Stimulated activated CD4-positive, alpha-beta T cell treated with anti-CD3 and anti-CD28 coated beads, Interleukin-2, amount 100 ng/mL, for 48 hours (primary cell): ENCODE results near the gene R3HDM2.
A peak's percentile ranks its signal among the peaks of the same experiment; 100 is the strongest.

Experiments
- DNase-seq, 2 donors: peaks; one replicate each; pipeline ENCODE4 v3.0.0-alpha.2; 2020

The R3HDM2 gene

DNA sequence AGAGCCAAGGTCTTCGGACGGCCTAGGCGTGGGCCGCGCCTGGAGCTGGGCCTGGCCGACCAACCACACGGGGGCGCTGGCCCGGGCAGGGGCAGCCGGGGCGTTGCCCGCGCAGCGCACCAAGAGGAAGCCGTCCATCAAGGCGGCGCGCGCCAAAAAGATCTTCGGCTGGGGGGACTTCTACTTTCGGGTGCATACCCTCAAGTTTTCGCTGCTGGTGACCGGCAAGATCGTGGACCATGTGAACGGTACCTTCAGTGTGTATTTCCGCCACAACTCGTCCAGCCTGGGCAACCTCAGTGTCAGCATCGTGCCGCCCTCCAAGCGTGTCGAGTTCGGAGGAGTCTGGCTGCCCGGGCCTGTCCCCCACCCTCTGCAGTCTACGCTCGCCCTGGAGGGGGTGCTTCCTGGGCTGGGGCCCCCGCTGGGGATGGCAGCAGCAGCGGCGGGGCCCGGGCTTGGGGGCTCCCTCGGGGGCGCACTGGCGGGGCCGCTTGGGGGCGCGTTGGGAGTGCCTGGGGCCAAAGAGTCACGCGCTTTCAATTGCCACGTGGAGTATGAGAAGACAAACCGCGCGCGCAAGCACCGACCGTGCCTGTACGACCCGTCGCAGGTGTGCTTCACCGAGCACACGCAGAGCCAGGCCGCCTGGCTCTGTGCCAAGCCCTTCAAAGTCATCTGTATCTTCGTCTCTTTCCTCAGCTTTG is 205.7 kb downstream of the R3HDM2 start:
- DNase-seq, result peak in 1 of 2 donors; percentile 72

DNA sequence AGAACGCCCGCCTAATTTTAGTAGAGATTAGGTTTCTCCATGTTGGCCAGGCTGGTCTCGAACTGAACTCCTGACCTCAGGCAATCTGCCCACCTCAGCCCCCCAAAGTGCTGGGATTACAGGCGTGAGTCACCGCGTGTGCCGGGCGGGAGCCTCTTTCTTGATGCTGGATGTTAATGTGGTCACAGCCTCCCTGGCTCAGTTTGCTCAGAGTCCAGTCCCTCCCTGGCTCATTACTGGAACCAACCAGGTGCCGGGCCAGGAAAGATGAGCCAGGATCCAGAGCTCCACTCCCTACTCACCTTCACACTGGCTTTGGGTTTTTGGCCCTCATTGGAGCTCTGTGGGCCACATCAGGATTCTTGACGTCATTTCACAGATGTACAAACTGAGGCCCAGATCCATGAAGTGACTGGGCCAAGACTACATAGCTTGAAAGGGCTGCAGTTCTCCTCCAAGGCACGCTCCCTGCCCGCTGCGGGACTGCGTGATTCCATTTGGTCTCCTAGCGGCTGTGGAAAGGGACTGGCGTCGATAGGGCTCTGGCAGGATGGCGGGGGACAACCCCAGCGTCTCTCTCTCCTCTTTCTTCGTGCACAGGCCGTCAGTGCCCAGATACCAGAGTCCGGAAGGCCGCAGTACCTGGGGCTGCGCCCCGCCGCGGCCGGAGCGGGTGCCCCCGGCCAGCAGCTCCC is 206.4 kb downstream of the R3HDM2 start:
- DNase-seq, result no peak

- no peak for DNase-seq
Measured at GRCh38 chr12:57223191-57224165, 207.4 kb downstream of the R3HDM2 start.

DNA sequence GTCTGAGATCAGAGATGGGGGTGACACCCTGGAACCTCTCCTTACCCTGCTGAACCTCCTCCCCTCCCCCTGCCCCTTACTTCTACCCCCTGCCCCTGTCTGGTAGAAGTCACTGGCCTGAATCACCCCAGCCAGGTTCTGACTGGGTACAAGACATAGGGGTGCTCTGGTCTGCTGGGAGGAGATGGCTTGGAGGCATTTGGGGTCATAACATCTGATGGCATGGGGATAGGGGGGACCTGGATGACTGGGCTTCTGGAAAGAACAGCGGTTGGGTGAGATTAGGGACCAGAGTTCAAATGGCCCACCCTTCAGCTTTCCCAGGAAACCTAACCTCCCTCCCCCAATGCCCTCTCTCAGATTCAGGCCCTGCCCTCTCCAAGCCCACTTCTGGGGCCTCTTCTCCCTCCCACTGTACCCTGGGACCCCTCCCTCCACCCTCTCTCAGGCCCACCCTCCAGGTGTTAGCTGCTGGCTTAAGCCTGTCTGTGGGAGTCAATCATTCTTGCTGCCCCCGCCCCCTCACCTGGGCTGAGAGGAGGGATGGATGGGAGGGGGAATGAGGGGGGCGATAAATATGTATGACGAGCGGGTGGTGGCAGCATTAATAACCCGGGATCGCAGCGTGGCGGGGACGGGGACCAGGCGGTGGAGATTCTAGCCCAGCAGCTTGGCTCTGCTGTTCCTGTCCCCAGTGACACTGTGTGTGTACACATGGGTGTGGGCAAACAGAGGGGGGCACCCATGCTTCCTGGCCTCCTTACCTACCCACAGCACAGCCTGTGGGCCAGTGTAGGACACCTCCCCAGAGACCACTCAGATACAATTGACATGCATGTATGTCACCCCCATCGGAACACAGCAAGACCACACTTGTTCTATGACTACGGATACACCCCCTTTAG is 208.3 kb downstream of the R3HDM2 start:
- no peak for DNase-seq

GRCh38 chr12:57221169-57221917 is 209.5 kb downstream of the R3HDM2 start:
- no peak for DNase-seq

DNA sequence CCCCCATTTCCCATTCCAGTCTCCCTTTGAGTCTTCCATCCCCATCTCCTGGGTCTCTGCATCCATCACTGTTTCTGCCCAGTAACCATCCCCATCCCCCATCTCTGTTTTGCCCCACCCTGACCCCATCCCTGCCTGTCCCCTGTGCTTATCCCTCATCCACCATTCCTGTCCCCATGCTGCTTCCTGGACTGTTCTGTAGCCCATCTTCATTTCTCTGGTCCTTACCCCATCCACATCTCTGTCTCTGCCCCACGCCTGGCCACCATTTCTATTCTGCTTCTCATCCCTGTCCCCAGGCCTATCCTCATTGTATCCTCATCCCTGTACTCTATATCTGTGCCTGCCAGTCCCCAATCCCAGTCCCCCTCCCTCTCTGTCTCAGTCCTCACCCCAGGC is 210.1 kb downstream of the R3HDM2 start:
- no peak for DNase-seq

DNA sequence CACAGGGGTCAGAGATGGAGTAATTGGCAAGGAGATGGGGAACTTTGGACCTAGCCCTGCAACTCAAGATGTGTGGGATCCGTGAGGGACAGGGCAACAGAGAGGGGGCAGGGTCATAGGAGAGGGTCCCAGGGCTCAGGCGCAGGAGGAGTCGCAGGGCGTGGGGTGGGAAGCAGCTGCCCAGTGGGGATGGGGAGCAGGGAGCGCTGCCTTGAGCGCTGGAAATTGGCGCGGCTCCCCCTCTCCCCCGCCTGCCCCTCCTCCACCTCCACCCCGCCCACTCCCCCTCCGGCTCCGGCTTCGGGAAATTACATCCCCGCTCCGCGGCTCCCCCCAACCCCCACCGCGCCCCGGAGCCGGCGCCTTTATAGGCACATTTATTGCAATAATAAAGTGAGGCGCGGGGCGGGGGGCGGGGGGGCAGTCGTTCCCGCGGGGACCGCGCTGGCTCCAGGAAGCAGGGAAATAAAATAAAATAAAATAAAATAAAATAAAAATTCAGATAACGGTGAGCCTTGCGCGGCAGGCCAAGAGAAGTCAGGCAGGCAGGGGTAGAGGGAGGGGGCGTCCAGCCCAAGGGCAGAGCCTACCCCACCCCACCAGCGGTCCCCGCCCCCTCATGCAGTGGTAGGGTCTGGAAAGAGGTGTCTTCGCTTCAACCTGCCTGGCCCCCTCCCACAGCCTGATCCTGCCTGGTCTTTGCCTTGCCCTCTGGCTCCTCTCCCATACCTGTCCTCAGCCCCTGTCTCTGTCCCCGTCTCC is 210.7 kb downstream of the R3HDM2 start:
- no peak for DNase-seq

DNA sequence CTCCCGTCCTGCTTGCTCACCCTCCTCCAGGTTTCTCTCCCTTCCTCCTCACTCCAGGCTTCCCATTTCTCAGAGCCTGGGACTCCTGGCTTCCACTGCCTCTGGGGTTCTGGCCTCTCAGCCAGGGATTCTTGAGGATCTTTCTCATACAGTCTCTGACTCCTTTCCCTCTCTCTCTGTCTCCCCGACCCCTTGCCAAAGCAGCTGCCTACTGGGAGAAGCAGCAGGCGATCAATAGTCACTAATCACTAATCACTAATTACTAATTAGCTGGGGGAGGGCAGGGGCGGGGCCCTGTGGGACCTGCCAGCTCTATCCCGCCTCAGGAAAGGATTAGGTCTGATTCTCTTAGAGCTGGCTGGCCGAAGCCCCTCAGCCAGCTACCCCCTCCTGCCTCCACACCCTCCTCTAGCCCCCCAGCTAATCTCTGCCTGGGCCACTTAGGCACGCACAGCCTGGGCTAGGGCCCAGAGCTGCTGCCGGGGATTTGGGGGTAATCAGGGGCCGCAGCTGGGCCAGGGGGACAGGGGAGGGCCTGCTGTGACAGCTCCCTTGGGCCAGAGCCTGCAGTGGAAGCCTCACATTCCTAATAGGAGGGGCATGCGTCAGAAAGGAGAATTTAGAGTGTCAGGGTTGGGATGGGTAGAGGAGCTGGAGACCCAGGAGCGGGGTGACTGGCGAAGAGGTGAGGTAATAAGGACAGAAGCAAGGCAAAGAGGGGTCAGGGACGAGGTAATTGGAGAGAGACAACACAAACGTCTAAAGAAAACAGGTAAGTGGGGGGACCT is 211.4 kb downstream of the R3HDM2 start:
- DNase-seq, result no peak

DNA sequence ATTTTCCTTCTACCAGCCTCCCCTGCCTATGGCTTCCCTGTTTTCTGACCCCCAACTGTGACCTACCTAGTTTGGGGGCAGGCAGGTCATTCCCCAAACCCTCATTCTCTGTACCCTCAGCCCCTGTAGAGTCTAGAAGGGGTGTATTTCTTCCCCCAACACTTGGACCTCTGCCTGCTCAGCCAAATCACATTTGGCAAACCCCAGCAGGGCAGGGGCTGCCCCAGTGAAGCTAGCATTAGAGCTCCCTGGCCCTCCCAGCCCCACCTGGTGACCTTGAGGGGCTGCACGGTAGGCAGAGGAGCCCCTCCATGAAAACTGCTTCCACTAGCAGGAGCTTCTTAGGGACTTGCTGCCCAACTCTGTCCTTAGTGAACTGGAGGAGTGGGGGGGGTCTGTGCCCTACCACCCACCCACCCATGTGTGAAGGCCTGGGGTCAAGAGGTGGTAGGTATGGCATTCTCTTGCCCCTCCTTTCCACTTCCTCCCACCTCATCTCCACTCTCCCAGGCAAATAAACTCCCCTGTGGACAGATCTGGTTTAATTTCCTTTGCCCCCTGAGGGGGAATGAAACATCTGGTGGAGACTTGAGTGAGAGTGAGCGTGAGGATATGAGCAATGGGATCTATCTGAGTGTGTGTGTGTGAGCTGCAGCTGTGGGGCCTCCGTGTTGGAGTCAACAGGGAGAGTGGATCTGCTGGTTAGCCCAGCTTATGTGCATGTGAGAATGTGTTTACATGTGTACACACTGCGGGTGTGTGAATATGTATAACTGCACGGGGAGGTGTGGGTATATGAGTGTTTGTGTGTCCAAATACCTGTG is 212.6 kb downstream of the R3HDM2 start:
- no peak for DNase-seq

- no peak for DNase-seq
Measured at GRCh38 chr12:57216921-57217879, 213.6 kb downstream of the R3HDM2 start.

- no peak for DNase-seq
Measured at GRCh38 chr12:57216014-57216911, 214.6 kb downstream of the R3HDM2 start, which contains the start of gene NXPH4. Gene NXPH4 (plus strand): TSS chr12:57216794. CDS start chr12:57216970, 176 bp downstream.

DNA sequence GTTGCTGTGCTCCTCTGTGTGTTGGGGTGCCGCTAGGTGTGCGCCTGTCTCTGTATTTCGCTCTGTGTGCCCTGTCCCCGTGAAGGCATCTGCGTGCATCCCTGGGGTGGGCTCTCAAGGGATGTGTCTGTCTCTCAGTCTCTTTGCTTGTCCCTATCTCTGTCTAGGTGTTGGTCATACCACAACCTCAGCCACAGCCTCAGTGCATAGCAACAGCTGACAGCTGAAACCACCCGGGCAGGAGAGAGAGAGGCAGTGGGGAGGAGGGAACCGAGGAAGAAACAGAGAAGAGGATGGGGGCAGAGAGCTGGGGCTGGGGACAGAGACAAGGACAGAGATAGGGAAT is 215.2 kb downstream of the R3HDM2 start:
- no peak for DNase-seq

GRCh38 chr12:57215065-57215464 is 215.8 kb downstream of the R3HDM2 start:
- DNase-seq, result no peak

DNA sequence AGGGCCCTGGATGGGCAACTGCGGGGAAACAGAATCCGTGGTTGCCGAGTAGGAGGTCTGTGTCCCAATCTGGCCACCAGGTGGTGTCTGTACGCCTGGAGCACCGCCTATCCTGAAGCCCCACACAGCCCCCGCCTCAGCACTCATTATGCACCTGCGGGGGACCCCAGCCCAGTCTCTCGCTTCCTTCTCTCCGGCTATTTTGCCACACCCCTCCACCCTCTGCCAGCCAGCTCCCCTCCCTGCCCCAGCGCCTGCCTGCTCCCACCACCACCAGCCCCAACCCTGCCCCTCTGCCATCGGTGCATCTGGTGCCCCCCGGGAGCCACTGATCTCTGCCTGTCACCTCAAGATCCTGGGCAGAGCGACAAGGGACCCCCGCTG is 216.5 kb downstream of the R3HDM2 start:
- peak; percentile 65 to 67 for DNase-seq

- DNase-seq, result no peak
Measured at GRCh38 chr12:57213763-57214397, 217.0 kb downstream of the R3HDM2 start.

GRCh38 chr12:57213058-57213715 is 217.7 kb downstream of the R3HDM2 start:
- DNase-seq, result peak; percentile 83 to 87
